GM19099 (cell line): ENCODE data around the gene TSKU.

Experiments
- POLR2A ChIP-seq: IDR thresholded peaks from 3 replicates; pipeline ENCODE4 v1.6.1; 2011; ENCODE audit warnings: low read depth; ENCODE audit not compliant: insufficient read length; ENCODE audit errors: extremely low read depth

Gene TSKU

GRCh38 chr11:76788661-76789442 is 5.7 kb downstream of the TSKU start:
- no peak for TF ChIP-seq POLR2A

GRCh38 chr11:76789443-76789719 is 6.2 kb downstream of the TSKU start:
- TF ChIP-seq POLR2A: no peak

- no peak for TF ChIP-seq POLR2A
Measured at GRCh38 chr11:76790251-76790650, 7.1 kb downstream of the TSKU start.

GRCh38 chr11:76791861-76792260 is 8.7 kb downstream of the TSKU start:
- no peak for TF ChIP-seq POLR2A

- no peak for TF ChIP-seq POLR2A
Measured at GRCh38 chr11:76792505-76793264, 9.5 kb downstream of the TSKU start.

GRCh38 chr11:76793391-76794291 is 10.5 kb downstream of the TSKU start:
- TF ChIP-seq POLR2A: no peak

- TF ChIP-seq POLR2A: no peak
Measured at GRCh38 chr11:76794371-76795289, 11.5 kb downstream of the TSKU start.

GRCh38 chr11:76795290-76795935 is 12.3 kb downstream of the TSKU start:
- no peak for TF ChIP-seq POLR2A

- no peak for TF ChIP-seq POLR2A
Measured at GRCh38 chr11:76795936-76796441, 12.8 kb downstream of the TSKU start.

- no peak for TF ChIP-seq POLR2A
Measured at GRCh38 chr11:76796511-76797198, 13.5 kb downstream of the TSKU start.

GRCh38 chr11:76797341-76798201 is 14.4 kb downstream of the TSKU start:
- no peak for TF ChIP-seq POLR2A

GRCh38 chr11:76798202-76798581 is 15.0 kb downstream of the TSKU start:
- no peak for TF ChIP-seq POLR2A
